Neuron (in vitro differentiated cells): ENCODE results near the gene CSF1.
"Not testable (repeated sequence)": the region's sequence is repeated elsewhere in the genome, so short reads cannot be mapped to it uniquely, and the experiment has no call there.

Experiments used
- H2AFZ ChIP-seq: one replicate; pipeline ENCODE4 v1.6.1; 2013; ENCODE audit warnings: low read depth, mild to moderate bottlenecking, inconsistent platforms, low read length, moderate library complexity
- H3K27me3 ChIP-seq: one replicate; pipeline ENCODE4 v1.6.1; 2013; ENCODE audit warnings: low read length; ENCODE audit not compliant: insufficient read depth
- H3K36me3 ChIP-seq: one replicate; pipeline ENCODE4 v1.6.1; 2013; ENCODE audit warnings: low read length; ENCODE audit not compliant: insufficient read depth
- H3K4me1 ChIP-seq: one replicate; pipeline ENCODE4 v1.6.1; 2013; ENCODE audit warnings: low read length; ENCODE audit not compliant: insufficient read depth
- H3K4me3 ChIP-seq: 2 replicates; pipeline ENCODE4 v1.5.1; 2013; ENCODE audit warnings: mild to moderate bottlenecking, low read length, moderate library complexity
- H3K9me3 ChIP-seq: one replicate; pipeline ENCODE4 v1.6.1; 2013; ENCODE audit warnings: low read length

The CSF1 gene

GRCh38 chr1:109933856-109934711 is 23.4 kb downstream of the CSF1 start:
- no peaks in the 10 kb centered on the region for H3K27me3 ChIP-seq

GRCh38 chr1:109935451-109935900 is 24.8 kb downstream of the CSF1 start:
- Histone ChIP-seq H2AFZ (no peak overlapping the region), H3K4me1 (peaks cover 15% of the 10 kb centered on the region), H3K4me3 (no peak overlapping the region), H3K9me3 (peaks cover 2% of the 10 kb centered on the region), H3K36me3 (no peaks in the 10 kb centered on the region), H3K27me3 (no peaks in the 10 kb centered on the region)

More at GRCh38 chr1:109933856-109934711, 23.4 kb downstream of the CSF1 start:
- Histone ChIP-seq H3K9me3 (peaks cover 2% of the 10 kb centered on the region), H3K4me1 (peaks cover 18% of the 10 kb centered on the region), H2AFZ (no peak overlapping the region), H3K36me3 (peaks cover 7% of the 10 kb centered on the region), H3K4me3 (no peak overlapping the region)

- no peak overlapping the region for H2AFZ ChIP-seq
- no peaks in the 10 kb centered on the region for H3K27me3 ChIP-seq
- peaks cover 2% of the 10 kb centered on the region for H3K9me3 ChIP-seq
- H3K4me3 ChIP-seq = no peak overlapping the region
- H3K4me1 ChIP-seq = no peaks in the 10 kb centered on the region
- no peaks in the 10 kb centered on the region for H3K36me3 ChIP-seq
These were observed 27.1 kb downstream of the CSF1 start for GRCh38 chr1:109937738-109938137.

GRCh38 chr1:109938556-109938955 is 27.9 kb downstream of the CSF1 start:
- H3K4me1 ChIP-seq = no peaks in the 10 kb centered on the region
- no peak overlapping the region for H3K4me3 ChIP-seq
- no peaks in the 10 kb centered on the region for H3K27me3 ChIP-seq
- no peaks in the 10 kb centered on the region for H3K36me3 ChIP-seq
- H3K9me3 ChIP-seq = peaks cover 2% of the 10 kb centered on the region
- H2AFZ ChIP-seq = no peak overlapping the region

GRCh38 chr1:109942434-109942833 is 31.8 kb downstream of the CSF1 start:
- Histone ChIP-seq H3K4me1 (no peaks in the 10 kb centered on the region), H2AFZ (no peak overlapping the region), H3K4me3 (no peak overlapping the region), H3K36me3 (no peaks in the 10 kb centered on the region), H3K9me3 (peaks cover 2% of the 10 kb centered on the region), H3K27me3 (no peaks in the 10 kb centered on the region)

- no peaks in the 10 kb centered on the region for H3K36me3 ChIP-seq
- no peaks in the 10 kb centered on the region for H3K27me3 ChIP-seq
- no peak overlapping the region for H3K4me3 ChIP-seq
- no peaks in the 10 kb centered on the region for H3K9me3 ChIP-seq
- no peak overlapping the region for H2AFZ ChIP-seq
- no peaks in the 10 kb centered on the region for H3K4me1 ChIP-seq
These were observed 33.9 kb downstream of the CSF1 start for GRCh38 chr1:109944541-109944940.

- Histone ChIP-seq H3K27me3 (no peaks in the 10 kb centered on the region), H3K36me3 (no peaks in the 10 kb centered on the region), H3K4me3 (no peak overlapping the region), H3K4me1 (peaks cover 3% of the 10 kb centered on the region), H2AFZ (no peak overlapping the region), H3K9me3 (no peaks in the 10 kb centered on the region)
These were observed 35.9 kb downstream of the CSF1 start for GRCh38 chr1:109946511-109946910.

GRCh38 chr1:109947582-109948284 is 37.1 kb downstream of the CSF1 start:
- H3K27me3 ChIP-seq = no peaks in the 10 kb centered on the region
- H3K4me1 ChIP-seq = peaks cover 3% of the 10 kb centered on the region
- no peak overlapping the region for H3K4me3 ChIP-seq
- H2AFZ ChIP-seq = no peak overlapping the region
- no peaks in the 10 kb centered on the region for H3K9me3 ChIP-seq
- no peaks in the 10 kb centered on the region for H3K36me3 ChIP-seq

GRCh38 chr1:109948285-109948630 is 37.6 kb downstream of the CSF1 start:
- no peaks in the 10 kb centered on the region for H3K27me3 ChIP-seq
- no peak overlapping the region for H3K4me3 ChIP-seq
- no peaks in the 10 kb centered on the region for H3K9me3 ChIP-seq
- no peaks in the 10 kb centered on the region for H3K36me3 ChIP-seq
- H2AFZ ChIP-seq = no peak overlapping the region
- peaks cover 3% of the 10 kb centered on the region for H3K4me1 ChIP-seq

- Histone ChIP-seq H3K36me3 (no peaks in the 10 kb centered on the region), H3K4me3 (no peak overlapping the region), H3K4me1 (peaks cover 7% of the 10 kb centered on the region), H3K9me3 (no peaks in the 10 kb centered on the region), H2AFZ (no peak overlapping the region), H3K27me3 (no peaks in the 10 kb centered on the region)
These were observed 39.4 kb downstream of the CSF1 start for GRCh38 chr1:109950038-109950437.

- Histone ChIP-seq H3K4me3 (no peak overlapping the region), H3K9me3 (no peaks in the 10 kb centered on the region), H3K27me3 (no peaks in the 10 kb centered on the region), H2AFZ (no peak overlapping the region), H3K36me3 (no peaks in the 10 kb centered on the region), H3K4me1 (peaks cover 7% of the 10 kb centered on the region)
These were observed 39.9 kb downstream of the CSF1 start for GRCh38 chr1:109950509-109950908.

- H3K27me3 ChIP-seq, H3K9me3 ChIP-seq, H2AFZ ChIP-seq, H3K4me3 ChIP-seq, H3K36me3 ChIP-seq, H3K4me1 ChIP-seq: not testable (repeated sequence)
These were observed 40.9 kb downstream of the CSF1 start for GRCh38 chr1:109951501-109951900.

- Histone ChIP-seq H3K9me3 (no peaks in the 10 kb centered on the region), H3K27me3 (no peaks in the 10 kb centered on the region), H3K4me3 (no peak overlapping the region), H3K36me3 (no peaks in the 10 kb centered on the region), H3K4me1 (peaks cover 11% of the 10 kb centered on the region), H2AFZ (no peak overlapping the region)
These were observed 43.4 kb downstream of the CSF1 start for GRCh38 chr1:109954041-109954512.
